PFSK-1 (cell line): ENCODE data around the gene GRIK3.

Source experiments
- FOXP2 ChIP-seq: optimal IDR thresholded peaks from 2 replicates; pipeline ENCODE3; 2011; ENCODE audit warnings: borderline replicate concordance, control low read depth, inconsistent platforms; ENCODE audit not compliant: insufficient read depth; ENCODE audit errors: extremely low read length, extremely low read depth
- POLR2AphosphoS5 ChIP-seq: IDR thresholded peaks from 2 replicates; pipeline ENCODE4 v1.6.1; 2012; ENCODE audit warnings: low read depth, mild to moderate bottlenecking, control low read depth, low read length, moderate library complexity
- SIN3A ChIP-seq: IDR thresholded peaks from 2 replicates; pipeline ENCODE4 v1.6.1; 2012; ENCODE audit warnings: mild to moderate bottlenecking, low read length, moderate library complexity, borderline replicate concordance; ENCODE audit not compliant: insufficient read depth
- TAF1 ChIP-seq: IDR thresholded peaks from 2 replicates; pipeline ENCODE4 v1.6.1; 2012; ENCODE audit warnings: low read length, control low read depth, borderline replicate concordance; ENCODE audit not compliant: insufficient read depth
- TF ChIP-seq, protein P1 (sequence below), 2 experiments: IDR thresholded peaks; 2 replicates each; pipeline versions ENCODE4 v1.6.1 to v1.8.0; 2011 to 2012; ENCODE audit warnings: low read depth in 2 of 2, low read length in 2 of 2, control low read depth in 1 of 2, inconsistent platforms in 1 of 2, mild to moderate bottlenecking in 1 of 2, moderate library complexity in 1 of 2; ENCODE audit not compliant: insufficient read depth in 1 of 2

Gene GRIK3

DNA sequence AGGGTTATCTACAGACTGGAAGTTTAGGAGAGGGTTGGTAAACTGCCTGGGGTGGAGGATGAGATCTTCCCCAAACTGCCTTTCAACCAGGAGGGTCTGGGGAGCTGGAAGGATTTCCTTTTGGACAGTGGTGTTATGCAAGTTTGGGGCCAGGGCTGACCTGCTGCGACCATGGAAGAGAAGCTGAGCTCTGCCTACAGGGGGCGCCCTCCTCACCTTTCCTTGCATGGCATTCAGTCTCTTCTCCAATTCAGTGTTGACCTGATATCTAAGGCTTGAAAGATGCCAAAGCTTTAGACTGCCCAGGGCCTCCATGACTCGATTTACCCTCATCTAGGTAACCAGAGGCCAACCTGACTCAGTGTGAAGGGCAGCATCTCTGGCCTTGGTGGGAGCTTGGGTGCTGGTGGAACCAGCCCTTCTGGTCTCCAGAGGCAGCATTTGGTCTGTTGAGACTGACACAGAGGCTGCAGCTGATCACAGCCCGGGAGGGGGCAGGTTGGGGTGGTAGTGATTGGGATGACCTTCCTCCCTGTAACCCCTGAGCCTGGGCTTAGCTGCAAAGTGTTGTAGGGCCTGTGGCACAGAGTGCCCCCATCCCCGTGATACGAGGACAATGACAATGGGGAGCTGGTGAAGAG lies 170.0 kb downstream of the GRIK3 start:
- TF ChIP-seq FOXP2 (no peak), TAF1 (no peak), POLR2AphosphoS5 (no peak), SIN3A (no peak)
- TF ChIP-seq, protein P1, sequence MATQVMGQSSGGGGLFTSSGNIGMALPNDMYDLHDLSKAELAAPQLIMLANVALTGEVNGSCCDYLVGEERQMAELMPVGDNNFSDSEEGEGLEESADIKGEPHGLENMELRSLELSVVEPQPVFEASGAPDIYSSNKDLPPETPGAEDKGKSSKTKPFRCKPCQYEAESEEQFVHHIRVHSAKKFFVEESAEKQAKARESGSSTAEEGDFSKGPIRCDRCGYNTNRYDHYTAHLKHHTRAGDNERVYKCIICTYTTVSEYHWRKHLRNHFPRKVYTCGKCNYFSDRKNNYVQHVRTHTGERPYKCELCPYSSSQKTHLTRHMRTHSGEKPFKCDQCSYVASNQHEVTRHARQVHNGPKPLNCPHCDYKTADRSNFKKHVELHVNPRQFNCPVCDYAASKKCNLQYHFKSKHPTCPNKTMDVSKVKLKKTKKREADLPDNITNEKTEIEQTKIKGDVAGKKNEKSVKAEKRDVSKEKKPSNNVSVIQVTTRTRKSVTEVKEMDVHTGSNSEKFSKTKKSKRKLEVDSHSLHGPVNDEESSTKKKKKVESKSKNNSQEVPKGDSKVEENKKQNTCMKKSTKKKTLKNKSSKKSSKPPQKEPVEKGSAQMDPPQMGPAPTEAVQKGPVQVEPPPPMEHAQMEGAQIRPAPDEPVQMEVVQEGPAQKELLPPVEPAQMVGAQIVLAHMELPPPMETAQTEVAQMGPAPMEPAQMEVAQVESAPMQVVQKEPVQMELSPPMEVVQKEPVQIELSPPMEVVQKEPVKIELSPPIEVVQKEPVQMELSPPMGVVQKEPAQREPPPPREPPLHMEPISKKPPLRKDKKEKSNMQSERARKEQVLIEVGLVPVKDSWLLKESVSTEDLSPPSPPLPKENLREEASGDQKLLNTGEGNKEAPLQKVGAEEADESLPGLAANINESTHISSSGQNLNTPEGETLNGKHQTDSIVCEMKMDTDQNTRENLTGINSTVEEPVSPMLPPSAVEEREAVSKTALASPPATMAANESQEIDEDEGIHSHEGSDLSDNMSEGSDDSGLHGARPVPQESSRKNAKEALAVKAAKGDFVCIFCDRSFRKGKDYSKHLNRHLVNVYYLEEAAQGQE (IDR thresholded peaks at IDR 0.05; ENCODE audit: insufficient read depth in 1 of 2, low read depth in 2 of 2, low read length in 2 of 2) = no peak

DNA sequence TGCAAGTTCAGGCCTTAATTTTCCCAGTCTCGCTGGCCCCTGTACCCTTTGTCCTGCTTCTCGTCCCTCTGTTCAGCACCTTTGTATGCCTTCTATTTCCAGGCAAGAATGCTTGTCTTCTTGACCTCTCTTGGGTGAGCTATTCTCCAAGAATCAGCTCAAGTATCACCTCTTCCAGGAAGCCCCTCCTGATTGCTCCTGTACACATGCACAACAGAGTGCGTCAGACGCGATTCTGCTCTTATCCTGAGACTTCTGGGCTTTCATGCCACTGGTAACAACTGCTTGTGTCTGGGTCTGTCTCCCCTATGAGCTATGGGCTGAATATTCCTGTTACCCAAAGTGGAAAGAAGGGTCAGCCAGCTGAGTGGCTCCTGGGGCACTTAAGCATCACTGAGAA lies 170.8 kb downstream of the GRIK3 start:
- no peak for TF ChIP-seq TAF1

DNA sequence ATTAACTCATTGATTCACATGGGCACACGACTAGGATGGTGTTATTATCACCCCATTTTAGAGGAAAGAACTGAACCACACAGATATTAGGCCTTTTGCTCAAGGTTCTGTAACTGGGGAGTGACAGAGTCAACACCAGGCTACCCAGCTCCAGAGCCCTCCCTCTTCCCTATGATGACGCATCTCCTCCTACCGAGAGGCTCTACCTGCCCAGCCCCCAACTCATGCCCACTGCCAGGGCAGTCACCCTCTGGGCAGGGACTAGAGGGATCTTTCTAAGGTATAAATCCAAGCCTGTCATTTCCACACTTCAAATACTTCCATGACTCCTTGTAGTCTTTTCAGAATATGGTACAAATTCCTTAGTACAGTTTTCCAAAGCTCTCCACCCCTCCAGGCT lies 171.3 kb downstream of the GRIK3 start:
- no peak for TF ChIP-seq SIN3A

DNA sequence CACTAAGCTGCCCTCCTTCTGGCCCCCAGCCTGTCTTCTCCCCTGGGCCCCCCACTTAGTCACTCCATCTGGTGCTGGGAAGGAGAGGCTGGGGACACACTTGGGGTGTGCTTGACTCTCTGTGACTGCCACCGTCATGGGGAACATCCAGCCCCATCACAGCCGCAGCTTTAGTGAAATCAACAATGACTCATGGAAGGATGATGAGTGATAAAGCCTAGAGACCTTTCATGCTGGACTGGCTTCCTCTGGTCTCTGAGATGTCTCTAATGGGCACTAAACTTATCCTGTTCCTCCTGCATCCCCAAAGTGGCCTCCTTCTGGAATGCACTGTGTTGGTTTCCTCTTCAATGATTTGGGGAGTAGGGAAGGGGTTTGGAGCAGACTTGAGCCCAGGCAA lies 172.9 kb downstream of the GRIK3 start:
- TF ChIP-seq TAF1 (no peak), SIN3A (no peak), POLR2AphosphoS5 (no peak), FOXP2 (no peak)
- TF ChIP-seq, protein P1 (IDR thresholded peaks at IDR 0.05; ENCODE audit: insufficient read depth in 1 of 2, low read depth in 2 of 2, low read length in 2 of 2) = no peak

DNA sequence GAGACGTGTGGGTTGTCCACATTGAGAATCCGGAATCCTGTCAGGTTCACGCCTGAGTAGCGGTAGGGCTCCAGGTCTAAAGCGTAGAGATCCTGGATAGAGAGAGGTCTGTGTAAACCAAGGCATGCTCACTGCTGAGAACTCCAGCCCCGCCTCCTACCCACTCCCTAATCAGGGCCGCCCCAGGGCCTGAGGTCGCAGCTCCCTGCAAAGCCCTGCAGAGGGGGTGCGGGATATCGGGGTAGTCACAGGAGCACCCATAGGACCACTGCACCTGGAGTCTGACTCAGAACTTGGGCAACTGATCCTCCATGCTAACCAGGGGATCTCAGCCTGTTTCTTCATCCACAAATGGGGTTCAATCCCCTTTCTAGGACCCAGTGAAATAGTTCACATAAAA lies 174.4 kb downstream of the GRIK3 start:
- TF ChIP-seq TAF1 = no peak
- TF ChIP-seq FOXP2 = no peak
- no peak for TF ChIP-seq POLR2AphosphoS5

DNA sequence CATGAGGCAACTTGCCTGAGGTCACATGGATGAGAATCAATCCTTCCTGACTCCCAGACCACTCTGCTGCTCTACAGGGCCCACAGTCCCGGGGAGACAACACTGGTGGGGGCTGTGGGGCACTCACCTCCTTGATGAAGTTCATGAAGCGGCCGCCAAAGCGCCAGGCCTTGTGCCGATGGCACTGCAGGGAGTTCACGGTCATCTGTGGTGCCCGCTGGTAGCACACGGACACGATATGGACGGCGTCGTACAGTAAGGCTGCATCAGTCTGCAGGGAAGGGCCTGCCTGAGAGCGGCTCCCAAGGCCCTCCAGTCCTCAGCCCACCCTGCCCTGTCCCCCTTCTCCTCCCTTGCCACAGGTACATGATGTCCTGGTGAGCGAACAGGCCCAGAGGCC lies 175.3 kb downstream of the GRIK3 start:
- TF ChIP-seq, protein P1 (IDR thresholded peaks at IDR 0.05; ENCODE audit: insufficient read depth in 1 of 2, low read depth in 2 of 2, low read length in 2 of 2) = no peak
- TF ChIP-seq FOXP2 = no peak
- no peak for TF ChIP-seq POLR2AphosphoS5
- no peak for TF ChIP-seq SIN3A
- no peak for TF ChIP-seq TAF1

DNA sequence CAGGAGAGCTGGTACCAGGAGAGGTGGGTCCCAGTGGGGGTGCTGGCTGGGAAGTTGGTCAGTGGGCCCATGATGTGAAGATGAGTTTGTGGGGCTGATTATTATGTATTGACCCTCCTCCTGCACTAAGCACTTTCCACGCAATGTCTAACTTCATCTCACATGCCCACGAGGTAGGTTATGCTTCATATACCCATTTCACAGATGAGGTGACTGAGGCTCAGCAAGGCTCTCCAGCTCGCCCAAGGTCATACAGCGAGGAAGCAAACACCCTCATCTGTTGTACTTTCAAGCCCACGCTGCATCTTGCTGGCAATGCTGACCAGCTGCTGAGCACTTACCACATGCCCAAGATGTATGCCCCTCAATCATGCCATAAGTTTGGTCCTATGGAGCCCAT lies 175.8 kb downstream of the GRIK3 start:
- no peak for TF ChIP-seq FOXP2
